CD4-positive, alpha-beta T cell treated with Interleukin-12 subunit alpha and Interleukin-12 subunit beta, for 1 hour (primary cell): ENCODE measurements around the gene C7orf33.
"Not testable (repeated sequence)": the region's sequence is repeated elsewhere in the genome, so short reads cannot be mapped to it uniquely, and the experiment has no call there.

Experiments
- DNase-seq: peaks from one replicate; pipeline ENCODE4 v3.0.0-alpha.2; 2020

Gene C7orf33

GRCh38 chr7:148581624-148582023 is 8.9 kb upstream of the C7orf33 start:
- DNase-seq: no peak

- no peak for DNase-seq
These were observed 6.3 kb upstream of the C7orf33 start for GRCh38 chr7:148584154-148584827.

- DNase-seq: no peak
These were observed 5.2 kb upstream of the C7orf33 start for GRCh38 chr7:148585399-148585798.

- no peak for DNase-seq
These were observed 3.5 kb upstream of the C7orf33 start for GRCh38 chr7:148587076-148587475.

GRCh38 chr7:148588168-148588567 is 2.4 kb upstream of the C7orf33 start:
- DNase-seq: no peak

GRCh38 chr7:148588670-148589131 is 1.9 kb upstream of the C7orf33 start:
- DNase-seq: no peak

- DNase-seq: no peak
These were observed 926 bp upstream of the C7orf33 start for GRCh38 chr7:148589640-148590039.

- DNase-seq: not testable (repeated sequence)
These were observed 5.8 kb downstream of the C7orf33 start for GRCh38 chr7:148596354-148596753.

- DNase-seq: no peak
These were observed 7.8 kb downstream of the C7orf33 start for GRCh38 chr7:148598351-148598750.

GRCh38 chr7:148605350-148605749 is 14.8 kb downstream of the C7orf33 start:
- no peak for DNase-seq

- DNase-seq: no peak
These were observed 16.6 kb downstream of the C7orf33 start for GRCh38 chr7:148607151-148607661.

GRCh38 chr7:148609045-148609725 is 18.6 kb downstream of the C7orf33 start:
- no peak for DNase-seq

- DNase-seq: no peak
These were observed 21.1 kb downstream of the C7orf33 start for GRCh38 chr7:148611692-148612091.

GRCh38 chr7:148615085-148615730 is 24.6 kb downstream of the C7orf33 start:
- DNase-seq: no peak

- DNase-seq: no peak
These were observed 30.3 kb downstream of the C7orf33 start for GRCh38 chr7:148620749-148621359.

GRCh38 chr7:148621563-148621962 is 31.0 kb downstream of the C7orf33 start:
- no peak for DNase-seq

GRCh38 chr7:148622887-148623585 is 32.5 kb downstream of the C7orf33 start:
- no peak for DNase-seq

GRCh38 chr7:148623586-148624282 is 33.2 kb downstream of the C7orf33 start:
- DNase-seq: no peak

GRCh38 chr7:148624735-148625134 is 34.2 kb downstream of the C7orf33 start:
- no peak for DNase-seq

- DNase-seq: no peak
These were observed 34.8 kb downstream of the C7orf33 start for GRCh38 chr7:148625342-148625741.

- DNase-seq: no peak
These were observed 36.3 kb downstream of the C7orf33 start for GRCh38 chr7:148626828-148627227.

GRCh38 chr7:148628011-148628410 is 37.4 kb downstream of the C7orf33 start:
- no peak for DNase-seq
